AG04449 (cell line): ENCODE measurements around the gene DNAH7.

Source experiments
- CTCF ChIA-PET: fragments of 350-600 bp; formaldehyde crosslinking; extraction: SDS; loops from one replicate; lab custom pipeline; 2021; ENCODE audit warnings: antibody characterized with exemption; lab: Yijun Ruan, JAX
- POLR2A ChIA-PET: fragments of 400-600, 350-600 bp; formaldehyde crosslinking; extraction: SDS; loops from one replicate; lab custom pipeline; 2020; ENCODE audit warnings: antibody characterized with exemption, inconsistent platforms; lab: Yijun Ruan, JAX
- DNase-seq: peaks from one replicate; pipeline ENCODE4 v3.0.0-alpha.2; 2010; ENCODE audit warnings: low read depth, low spot score
- H3K4me3 ChIP-seq: 2 replicates; pipeline ENCODE4 v1.5.1; 2011; ENCODE audit warnings: low read depth, mild to moderate bottlenecking, control low read depth, low read length
- TF ChIP-seq, protein P1 (sequence below): IDR thresholded peaks from one replicate; pipeline ENCODE4 v1.5.1; 2011; ENCODE audit warnings: mild to moderate bottlenecking, moderate library complexity, low read length, control low read depth, inconsistent platforms; ENCODE audit not compliant: insufficient read depth; ENCODE audit errors: missing control alignments

The DNAH7 gene

DNA sequence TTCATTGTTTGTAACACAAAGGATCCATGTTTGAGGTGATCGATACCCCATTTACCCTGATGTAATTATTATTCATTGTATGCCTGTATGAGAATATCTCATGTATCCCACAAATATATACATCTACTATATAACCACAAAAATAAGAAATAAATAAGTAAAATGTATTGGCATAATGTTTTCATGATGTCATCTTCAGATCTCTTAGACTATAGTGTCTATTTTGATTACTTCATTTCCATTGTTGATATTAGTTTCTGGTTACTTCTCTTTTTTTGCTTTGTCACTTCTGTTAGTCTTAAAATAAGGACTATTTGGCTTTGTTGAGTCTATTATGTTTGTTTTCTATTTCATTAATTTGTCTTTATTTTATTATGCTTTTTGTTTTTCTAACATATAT is 301.9 kb downstream of the DNAH7 start:
- POLR2A ChIA-PET = no interaction called here
- TF ChIP-seq, protein P1, sequence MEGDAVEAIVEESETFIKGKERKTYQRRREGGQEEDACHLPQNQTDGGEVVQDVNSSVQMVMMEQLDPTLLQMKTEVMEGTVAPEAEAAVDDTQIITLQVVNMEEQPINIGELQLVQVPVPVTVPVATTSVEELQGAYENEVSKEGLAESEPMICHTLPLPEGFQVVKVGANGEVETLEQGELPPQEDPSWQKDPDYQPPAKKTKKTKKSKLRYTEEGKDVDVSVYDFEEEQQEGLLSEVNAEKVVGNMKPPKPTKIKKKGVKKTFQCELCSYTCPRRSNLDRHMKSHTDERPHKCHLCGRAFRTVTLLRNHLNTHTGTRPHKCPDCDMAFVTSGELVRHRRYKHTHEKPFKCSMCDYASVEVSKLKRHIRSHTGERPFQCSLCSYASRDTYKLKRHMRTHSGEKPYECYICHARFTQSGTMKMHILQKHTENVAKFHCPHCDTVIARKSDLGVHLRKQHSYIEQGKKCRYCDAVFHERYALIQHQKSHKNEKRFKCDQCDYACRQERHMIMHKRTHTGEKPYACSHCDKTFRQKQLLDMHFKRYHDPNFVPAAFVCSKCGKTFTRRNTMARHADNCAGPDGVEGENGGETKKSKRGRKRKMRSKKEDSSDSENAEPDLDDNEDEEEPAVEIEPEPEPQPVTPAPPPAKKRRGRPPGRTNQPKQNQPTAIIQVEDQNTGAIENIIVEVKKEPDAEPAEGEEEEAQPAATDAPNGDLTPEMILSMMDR = no peak
- DNase-seq = no peak
- CTCF ChIA-PET = interaction anchor here (1.9 kb wide), 1 partner anchor 172 kb away, joined by 4 read pairs; no protein-coding TSS in a partner anchor
- H3K4me3 ChIP-seq = no peak overlapping the region

DNA sequence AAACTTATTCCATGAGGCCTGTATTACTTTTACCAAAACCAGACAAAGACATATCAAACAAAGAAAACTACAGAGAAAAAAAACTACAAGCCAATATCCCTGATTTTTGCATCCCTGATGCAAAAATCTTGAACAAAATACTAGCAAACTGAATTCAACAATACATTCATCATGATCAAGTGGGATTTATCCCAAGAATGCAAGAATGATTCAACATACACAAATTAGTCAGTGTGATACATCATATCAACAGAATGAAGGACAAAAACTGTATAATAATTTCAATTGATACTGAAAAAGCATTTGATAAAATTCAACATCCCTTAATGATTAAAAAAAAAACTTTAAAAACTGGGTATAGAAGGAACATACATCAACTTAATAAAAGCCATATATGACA is 304.8 kb downstream of the DNAH7 start:
- TF ChIP-seq, protein P1 = no peak
- ChIA-PET CTCF (no interaction called here), POLR2A (no interaction called here)
- no peak for DNase-seq
- H3K4me3 ChIP-seq = no peak overlapping the region

DNA sequence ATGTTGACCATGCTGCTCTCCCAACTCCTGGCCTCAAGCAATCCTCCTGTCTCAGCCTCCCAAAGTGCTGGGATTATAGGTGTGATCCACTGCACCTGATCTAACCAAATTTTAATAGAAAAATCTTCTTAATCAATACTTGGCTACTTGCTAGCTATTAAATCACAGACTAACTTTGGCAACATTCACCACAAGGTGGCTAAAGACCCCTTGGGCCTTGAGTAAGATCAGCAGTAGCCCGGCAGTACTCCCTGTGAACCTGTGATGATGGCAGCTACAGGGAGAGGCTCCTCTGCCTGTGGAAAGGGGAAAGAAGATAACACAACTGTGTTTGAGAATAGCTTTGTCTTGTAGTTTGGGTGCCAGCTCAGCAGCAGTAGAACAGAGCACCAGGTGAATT is 308.8 kb downstream of the DNAH7 start:
- POLR2A ChIA-PET = no interaction called here
- no peak overlapping the region for H3K4me3 ChIP-seq
- CTCF ChIA-PET = interaction anchor here (0.8 to 1.2 kb wide), 2 partner anchors 9 to 308 kb away, joined by 3 to 4 read pairs; no protein-coding TSS in a partner anchor
- DNase-seq = no peak
- TF ChIP-seq, protein P1 = no peak

DNA sequence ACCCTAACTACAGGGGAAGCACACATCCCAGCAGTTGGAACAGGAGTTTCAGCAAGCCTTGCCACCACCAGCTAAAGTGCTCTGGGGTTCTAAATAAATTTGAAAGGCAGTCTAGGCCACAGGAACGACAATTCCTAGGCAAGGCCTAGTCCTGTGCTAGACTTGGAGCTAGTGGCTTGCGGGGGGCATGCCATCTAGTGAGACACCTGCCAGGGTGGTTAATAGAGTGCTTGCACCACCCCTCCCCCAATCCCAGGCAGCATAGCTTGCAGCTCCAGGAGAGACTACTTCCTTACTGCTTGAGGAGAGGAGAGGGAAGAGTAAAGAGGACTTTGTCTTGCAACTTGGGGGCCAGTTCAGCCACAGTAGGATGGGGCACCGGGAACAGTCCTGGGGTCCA is 309.8 kb downstream of the DNAH7 start:
- POLR2A ChIA-PET = no interaction called here
- TF ChIP-seq, protein P1 = no peak
- CTCF ChIA-PET = no interaction called here
- DNase-seq = no peak
- no peak overlapping the region for H3K4me3 ChIP-seq

DNA sequence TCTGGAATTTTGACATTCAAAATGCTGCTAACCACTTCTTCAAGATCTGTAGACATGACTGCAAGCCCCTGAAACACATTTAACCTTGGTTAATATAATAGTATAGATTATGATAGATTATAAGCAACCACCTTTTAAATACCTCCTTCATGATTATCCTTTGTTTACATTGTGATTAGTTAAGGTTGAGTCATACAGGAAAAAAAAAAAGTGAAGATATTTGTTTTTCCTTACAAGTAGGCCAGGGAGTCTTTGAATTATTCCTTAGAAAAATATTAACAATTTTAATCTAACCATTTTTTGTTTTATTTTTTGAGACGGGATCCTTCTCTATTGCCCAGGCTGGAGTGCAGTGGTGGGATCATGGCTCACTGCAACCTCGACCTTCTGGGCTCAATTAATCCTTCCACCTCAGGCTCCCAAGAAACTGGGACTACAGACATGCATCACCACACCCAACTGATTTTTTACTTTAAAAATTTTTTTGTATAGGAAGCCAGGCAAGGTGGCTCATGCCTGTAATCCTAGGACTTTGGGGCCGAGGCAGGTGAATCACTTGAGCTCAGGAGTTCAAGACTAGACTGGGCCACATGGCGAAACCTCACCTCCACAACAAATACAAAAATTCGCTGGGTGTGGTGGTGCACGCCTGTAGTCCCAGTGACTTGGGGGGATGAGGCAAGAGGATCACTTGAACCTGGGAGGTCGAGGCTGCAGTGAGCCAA is 312.3 kb downstream of the DNAH7 start:
- CTCF ChIA-PET = no interaction called here
- TF ChIP-seq, protein P1 = no peak
- POLR2A ChIA-PET = no interaction called here
- no peak overlapping the region for H3K4me3 ChIP-seq
- DNase-seq = no peak

DNA sequence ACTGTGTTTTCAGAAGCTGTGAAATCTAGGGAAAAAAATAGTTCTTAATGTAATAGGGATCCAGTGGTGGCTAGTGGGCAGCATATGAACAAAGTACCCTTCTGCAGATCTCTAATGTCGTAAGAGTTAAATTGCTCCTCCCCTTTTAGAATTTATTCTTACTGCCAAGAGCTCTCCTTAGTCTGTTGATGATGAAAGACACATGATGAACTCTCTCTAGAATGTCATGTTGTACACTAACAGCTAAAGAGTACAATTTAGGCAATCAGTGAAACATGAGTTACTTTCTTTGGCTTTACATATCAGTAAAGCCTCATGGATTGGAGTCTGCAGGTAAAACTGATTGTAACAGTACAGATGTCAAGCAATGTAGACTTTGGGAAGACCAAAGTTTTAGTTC is 327.4 kb downstream of the DNAH7 start:
- POLR2A ChIA-PET = no interaction called here
- CTCF ChIA-PET = no interaction called here
- no peak overlapping the region for H3K4me3 ChIP-seq
- DNase-seq = no peak
- TF ChIP-seq, protein P1 = no peak
